AG09309 (cell line): ENCODE data around the gene MRPL49.
A peak's percentile ranks its signal among the peaks of the same experiment; 100 is the strongest.
"Not testable (repeated sequence)": the region's sequence is repeated elsewhere in the genome, so short reads cannot be mapped to it uniquely, and the experiment has no call there.

Experiments used
- DNase-seq: peaks from one replicate; pipeline ENCODE4 v3.0.0-alpha.2; 2010; ENCODE audit warnings: low read depth
- H3K4me3 ChIP-seq: 2 replicates; pipeline ENCODE4 v1.5.1; 2011; ENCODE audit warnings: mild to moderate bottlenecking, low read depth, low read length, moderate library complexity; ENCODE audit not compliant: control insufficient read depth
- TF ChIP-seq, protein P1 (sequence below): IDR thresholded peaks from 2 replicates; pipeline ENCODE4 v1.5.1; 2011; ENCODE audit warnings: mild to moderate bottlenecking, low read depth, low read length, inconsistent platforms; ENCODE audit not compliant: insufficient read depth, control insufficient read depth; ENCODE audit errors: missing control alignments

Gene MRPL49

DNA sequence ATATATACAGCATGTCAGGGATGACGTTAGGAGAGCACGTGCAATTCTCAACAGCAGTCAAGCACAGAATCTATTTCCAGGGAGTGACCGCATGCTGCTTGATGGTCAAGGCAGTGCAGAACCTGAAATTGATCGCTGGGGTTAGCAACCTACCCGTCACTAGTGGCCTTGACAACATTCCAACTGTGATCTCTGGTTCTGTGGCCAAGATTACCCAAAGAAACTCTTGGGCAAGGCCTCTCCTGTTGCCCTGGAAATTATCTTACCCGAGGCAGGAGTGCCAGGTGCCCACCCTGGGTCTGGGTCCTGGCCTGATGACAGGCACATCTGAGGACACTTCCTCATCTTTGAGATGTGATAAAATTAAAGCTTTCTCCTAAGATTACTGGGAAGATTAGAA lies 8.3 kb upstream of the MRPL49 start:
- DNase-seq, result no peak
- H3K4me3 ChIP-seq, result no peak overlapping the region

DNA sequence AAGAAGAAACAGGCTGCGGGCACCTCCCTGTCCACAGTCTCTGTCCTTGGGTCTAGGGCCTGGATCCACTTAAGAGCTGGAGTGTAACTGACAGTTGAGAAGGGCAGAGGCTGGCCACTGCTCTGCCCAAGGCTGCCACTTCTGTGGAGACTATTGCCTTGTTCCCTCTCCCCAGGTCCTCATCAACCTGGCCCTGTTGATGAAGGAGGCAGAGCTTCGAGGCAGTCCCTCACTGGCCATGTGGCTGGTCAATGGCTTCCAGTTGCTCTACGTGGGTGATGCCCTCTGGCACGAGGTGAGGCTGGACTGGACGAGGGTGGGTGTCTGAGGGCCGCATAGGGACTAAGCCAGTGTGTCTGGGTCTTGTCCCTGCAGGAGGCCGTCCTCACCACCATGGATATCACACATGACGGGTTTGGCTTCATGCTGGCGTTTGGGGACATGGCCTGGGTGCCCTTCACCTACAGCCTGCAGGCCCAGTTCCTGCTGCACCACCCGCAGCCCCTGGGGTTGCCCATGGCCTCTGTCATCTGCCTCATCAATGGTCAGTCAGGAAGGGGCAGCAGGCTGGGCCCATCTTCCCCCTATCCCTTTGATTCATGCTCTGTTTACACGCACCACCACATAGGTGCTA lies 7.5 kb upstream of the MRPL49 start:
- no peak overlapping the region for H3K4me3 ChIP-seq
- DNase-seq, result no peak
- TF ChIP-seq, protein P1, sequence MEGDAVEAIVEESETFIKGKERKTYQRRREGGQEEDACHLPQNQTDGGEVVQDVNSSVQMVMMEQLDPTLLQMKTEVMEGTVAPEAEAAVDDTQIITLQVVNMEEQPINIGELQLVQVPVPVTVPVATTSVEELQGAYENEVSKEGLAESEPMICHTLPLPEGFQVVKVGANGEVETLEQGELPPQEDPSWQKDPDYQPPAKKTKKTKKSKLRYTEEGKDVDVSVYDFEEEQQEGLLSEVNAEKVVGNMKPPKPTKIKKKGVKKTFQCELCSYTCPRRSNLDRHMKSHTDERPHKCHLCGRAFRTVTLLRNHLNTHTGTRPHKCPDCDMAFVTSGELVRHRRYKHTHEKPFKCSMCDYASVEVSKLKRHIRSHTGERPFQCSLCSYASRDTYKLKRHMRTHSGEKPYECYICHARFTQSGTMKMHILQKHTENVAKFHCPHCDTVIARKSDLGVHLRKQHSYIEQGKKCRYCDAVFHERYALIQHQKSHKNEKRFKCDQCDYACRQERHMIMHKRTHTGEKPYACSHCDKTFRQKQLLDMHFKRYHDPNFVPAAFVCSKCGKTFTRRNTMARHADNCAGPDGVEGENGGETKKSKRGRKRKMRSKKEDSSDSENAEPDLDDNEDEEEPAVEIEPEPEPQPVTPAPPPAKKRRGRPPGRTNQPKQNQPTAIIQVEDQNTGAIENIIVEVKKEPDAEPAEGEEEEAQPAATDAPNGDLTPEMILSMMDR, result no peak

More for the DNA sequence above, 8.3 kb upstream of the MRPL49 start:
- TF ChIP-seq, protein P1, result no peak

DNA sequence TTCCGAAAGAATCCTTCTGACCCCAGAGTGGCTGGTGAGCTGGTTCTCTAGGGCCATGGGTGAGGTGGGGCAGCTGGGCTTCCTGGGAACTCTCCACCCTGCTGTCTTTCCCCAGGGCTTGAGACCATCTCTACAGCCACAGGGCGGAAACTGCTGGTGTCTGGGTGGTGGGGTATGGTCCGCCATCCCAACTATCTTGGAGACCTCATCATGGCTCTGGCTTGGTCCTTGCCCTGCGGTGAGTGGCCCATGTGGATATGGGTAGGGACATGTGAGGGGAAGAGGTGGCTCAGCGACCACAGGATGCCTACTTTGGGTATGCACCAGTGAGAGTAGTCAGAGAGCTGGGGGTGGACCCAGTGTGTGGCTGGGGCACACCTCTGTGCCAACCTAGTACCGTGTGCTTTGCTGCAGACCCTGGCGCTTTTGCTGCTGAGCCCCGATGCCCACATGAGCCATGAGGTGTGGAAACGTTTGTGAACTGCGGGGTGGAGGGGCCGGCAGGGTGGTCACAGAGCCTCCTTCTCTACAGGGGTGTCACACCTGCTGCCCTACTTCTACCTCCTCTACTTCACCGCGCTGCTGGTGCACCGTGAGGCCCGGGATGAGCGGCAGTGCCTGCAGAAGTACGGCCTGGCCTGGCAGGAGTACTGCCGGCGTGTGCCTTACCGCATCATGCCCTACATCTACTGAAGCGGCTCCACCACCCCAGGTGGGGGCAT lies 6.6 kb upstream of the MRPL49 start:
- TF ChIP-seq, protein P1, result no peak
- H3K4me3 ChIP-seq, result no peak overlapping the region
- no peak for DNase-seq

DNA sequence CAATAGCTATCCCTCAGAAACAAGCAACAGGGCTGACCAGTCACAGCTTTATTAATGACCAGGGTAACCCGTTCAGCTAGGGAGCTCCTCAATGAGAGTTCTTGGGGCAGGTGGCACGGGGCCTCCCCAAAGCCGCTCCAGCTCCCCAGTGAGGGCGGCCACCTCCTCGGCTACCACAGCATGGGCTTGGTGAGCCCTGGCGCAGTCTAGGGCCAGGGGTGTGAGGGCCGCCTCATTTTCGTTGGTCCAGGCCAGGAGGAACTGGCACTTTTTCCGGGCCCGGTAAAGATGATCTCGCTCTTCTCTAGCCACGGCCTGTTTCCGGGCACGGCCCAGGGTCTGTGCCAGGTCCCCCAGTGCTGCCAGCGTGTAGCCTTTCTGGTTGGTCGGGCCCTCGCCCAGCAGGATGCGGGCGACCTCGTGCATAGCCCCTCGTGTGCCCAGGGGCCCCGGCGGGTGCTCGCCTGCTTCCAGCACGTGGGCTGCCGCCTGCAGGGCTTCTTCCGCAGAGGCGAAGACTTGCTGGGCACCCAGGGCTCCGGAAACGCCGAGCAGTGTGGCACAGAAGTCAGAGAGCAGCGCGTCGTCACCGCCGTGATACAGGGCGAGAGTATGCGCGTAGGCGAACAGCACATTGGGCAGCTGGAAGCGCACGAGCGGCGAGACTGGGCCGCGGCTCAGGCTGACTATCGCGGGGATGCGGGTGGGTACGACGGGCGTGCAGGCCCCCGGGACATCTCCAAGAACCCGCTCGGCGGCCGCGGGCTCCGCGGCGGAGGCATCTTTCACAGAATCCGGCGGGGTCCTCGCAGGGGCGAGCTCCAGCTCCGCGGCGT lies 5.5 kb upstream of the MRPL49 start:
- DNase-seq, result no peak
- TF ChIP-seq, protein P1, result peak; percentile 4
- peak overlapping the region; percentile 63 for H3K4me3 ChIP-seq

DNA sequence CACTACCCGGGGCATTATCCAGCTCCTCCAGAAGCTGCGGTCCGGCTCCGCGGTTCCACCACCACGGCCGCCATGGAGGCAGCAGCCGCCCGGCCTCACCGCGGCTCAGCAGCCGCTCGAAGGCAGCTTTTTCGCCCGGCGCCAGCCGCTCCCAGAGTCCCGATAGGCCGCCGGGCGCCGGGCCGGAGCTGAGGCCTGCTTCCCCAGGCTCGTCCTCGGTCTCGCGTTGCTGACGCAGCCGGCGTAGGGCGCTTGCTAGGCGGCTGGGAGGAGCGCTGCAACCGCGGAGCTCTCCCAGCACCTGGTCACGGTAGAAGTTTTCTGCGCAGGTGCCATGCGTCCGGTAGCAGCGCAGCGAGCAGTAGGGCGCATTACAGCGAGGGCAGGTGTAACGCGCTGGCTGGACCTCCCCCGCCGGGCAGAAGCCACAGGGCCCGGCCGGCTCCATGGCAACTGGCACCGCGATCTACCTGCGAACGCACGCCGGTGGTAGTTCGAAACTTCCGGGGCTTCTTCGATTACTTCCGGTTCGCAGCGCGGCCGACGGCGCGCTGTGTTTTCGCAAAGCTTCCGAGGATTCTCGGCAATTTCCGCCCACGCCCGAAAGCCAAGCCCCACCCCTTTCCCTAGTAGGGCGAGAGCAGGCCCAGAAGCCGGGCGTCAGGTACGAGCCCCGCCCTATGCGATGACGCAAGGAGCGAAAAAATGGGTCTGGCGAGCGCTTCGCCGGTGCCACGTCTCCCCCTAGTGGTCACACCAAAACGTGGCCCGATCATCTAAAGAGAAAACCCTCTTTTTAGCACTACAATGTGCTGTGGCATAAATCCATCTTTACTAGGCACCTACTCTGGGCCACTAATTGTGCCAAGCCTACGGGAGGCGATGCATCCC lies 4.7 kb upstream of the MRPL49 start, which contains the start of gene ZNHIT2:
Gene ZNHIT2, minus strand, starts transcription at position 496 of the 891 bp plus-strand sequence. Its CDS starts 48 bp downstream, at position 448.
- DNase-seq, result peak; percentile 93
- peak within 1 kb of the TSS; percentile 63 for H3K4me3 ChIP-seq
- TF ChIP-seq, protein P1, result peak; percentile 93

DNA sequence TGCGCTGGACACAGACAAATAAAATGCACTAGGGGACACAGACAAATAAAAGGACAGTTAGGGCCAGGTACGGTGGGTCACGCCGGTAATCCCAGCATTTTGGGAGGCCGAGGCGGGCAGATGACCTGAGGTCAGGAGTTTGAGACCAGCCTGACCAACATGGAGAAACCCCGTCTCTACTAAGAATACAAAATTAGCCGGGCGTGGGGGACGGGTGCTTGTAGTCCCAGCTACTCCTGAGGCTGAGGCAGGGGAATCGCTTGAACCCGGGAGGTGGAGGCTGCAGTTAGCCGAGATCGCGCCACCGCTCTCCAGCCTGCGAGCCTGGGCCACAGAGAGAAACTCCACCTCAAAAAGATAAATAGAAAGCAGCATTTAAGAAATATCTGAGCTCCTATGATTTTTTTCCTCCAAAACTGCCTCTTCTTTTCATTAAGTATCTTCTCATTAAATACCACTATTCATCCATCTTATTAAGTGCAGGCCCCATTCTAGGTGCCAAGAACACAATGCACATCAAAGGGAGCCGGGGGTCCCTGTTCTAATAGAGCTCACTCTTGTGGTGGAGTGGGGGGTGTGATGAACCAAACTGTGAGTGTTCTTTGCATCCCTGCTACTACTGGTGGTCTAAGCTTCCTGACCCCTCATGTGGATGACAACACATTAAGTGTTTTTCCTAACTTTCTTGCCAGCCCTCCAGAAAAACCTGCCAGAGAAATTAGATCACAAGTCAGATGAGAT lies 3.9 kb upstream of the MRPL49 start:
- TF ChIP-seq, protein P1, result no peak
- H3K4me3 ChIP-seq, result no peak overlapping the region
- DNase-seq, result no peak

DNA sequence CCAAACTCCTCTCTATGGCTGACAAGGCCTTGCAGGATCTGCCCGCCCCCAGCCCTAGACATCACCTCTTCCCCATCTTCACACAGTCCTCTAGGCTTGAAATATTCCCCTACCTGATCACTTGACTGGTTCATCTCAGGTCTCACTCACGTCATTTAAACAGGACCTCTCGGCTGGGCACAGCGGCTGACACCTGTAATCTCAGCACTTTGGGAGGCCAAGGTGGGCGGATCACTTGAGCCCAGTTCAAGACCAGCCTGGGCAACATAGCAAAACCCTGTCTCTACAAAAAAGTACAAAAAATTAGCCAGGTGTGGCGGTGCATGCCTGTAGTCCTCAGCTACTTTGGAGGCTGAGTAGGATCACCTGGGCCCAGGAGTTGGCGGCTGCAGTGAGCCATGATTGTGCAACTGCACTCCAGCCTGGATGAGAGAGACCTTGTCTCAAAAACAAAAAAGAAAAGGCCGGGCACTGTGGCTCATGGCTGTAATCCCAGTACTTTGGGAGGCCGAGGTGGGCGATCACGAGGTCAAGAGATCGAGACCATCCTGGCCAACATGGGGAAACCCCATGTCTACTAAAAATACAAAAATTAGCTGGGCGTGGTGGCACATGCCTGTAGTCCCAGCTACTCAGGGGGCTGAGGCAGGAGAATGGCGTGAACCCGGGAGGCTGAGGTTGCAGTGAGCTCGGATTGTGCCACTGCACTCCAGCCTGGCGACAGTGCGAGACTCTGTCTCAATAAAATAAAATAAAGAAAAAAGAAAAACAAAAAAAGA lies 3.0 kb upstream of the MRPL49 start:
- not testable (repeated sequence) for H3K4me3 ChIP-seq, DNase-seq
